DOHH2 (cell line): Measurements from ENCODE around the gene RPS6KB2.

Experiments
- H3F3A ChIP-seq: fragments of 200-600 bp; sonication (generic), shearing (Covaris generic); 2 replicates; pipeline ENCODE4 v1.6.0; 2016; ENCODE audit warnings: antibody characterized with exemption, mild to moderate bottlenecking; ENCODE audit not compliant: control insufficient read depth, insufficient read depth
- H3K27ac ChIP-seq: fragments of 200-600 bp; sonication (generic); 2 replicates; pipeline ENCODE4 v1.5.1; 2014; ENCODE audit warnings: low read depth, mild to moderate bottlenecking, low read length, moderate library complexity
- H3K27me3 ChIP-seq: fragments of 200-600 bp; sonication (generic); 2 replicates; pipeline ENCODE4 v1.6.1; 2014; ENCODE audit warnings: mild to moderate bottlenecking, low read length, mixed read lengths; ENCODE audit not compliant: control insufficient read depth
- H3K36me3 ChIP-seq: fragments of 200-600 bp; sonication (generic); 2 replicates; pipeline ENCODE4 v1.6.1; 2014; ENCODE audit warnings: mild to moderate bottlenecking, low read length, moderate library complexity, mixed read lengths; ENCODE audit not compliant: control insufficient read depth
- H3K4me1 ChIP-seq: fragments of 200-600 bp; sonication (generic); 2 replicates; pipeline ENCODE4 v1.6.1; 2014; ENCODE audit warnings: mild to moderate bottlenecking, low read length, mixed read lengths; ENCODE audit not compliant: control insufficient read depth
- H3K4me2 ChIP-seq: fragments of 200-600 bp; sonication (generic); 2 replicates; pipeline ENCODE4 v1.6.0; 2014; ENCODE audit warnings: mild to moderate bottlenecking, low read length, moderate library complexity
- H3K4me3 ChIP-seq: fragments of 200-600 bp; sonication (generic); 2 replicates; pipeline ENCODE4 v1.5.1; 2014; ENCODE audit warnings: mild to moderate bottlenecking, low read length, mixed read lengths
- H3K79me2 ChIP-seq: fragments of 200-600 bp; sonication (generic); 2 replicates; pipeline ENCODE4 v1.6.1; 2014; ENCODE audit warnings: mild to moderate bottlenecking, low read length, mixed read lengths; ENCODE audit not compliant: control insufficient read depth
- H3K9me2 ChIP-seq: fragments of 200-600 bp; sonication (generic); replicated peaks from 2 replicates; pipeline ENCODE4 v1.6.1; 2014; ENCODE audit warnings: mild to moderate bottlenecking, low read length, mixed read lengths; ENCODE audit not compliant: control insufficient read depth
- H3K9me3 ChIP-seq: fragments of 200-600 bp; sonication (generic); 2 replicates; pipeline ENCODE4 v1.6.1; 2014; ENCODE audit warnings: antibody characterized with exemption, low read length, mixed read lengths; ENCODE audit not compliant: control insufficient read depth, insufficient read depth
- H4K20me1 ChIP-seq: fragments of 200-600 bp; sonication (generic); 2 replicates; pipeline ENCODE4 v1.6.0; 2014; ENCODE audit warnings: low read depth, mild to moderate bottlenecking, antibody characterized with exemption, low read length, moderate library complexity; ENCODE audit not compliant: control insufficient read depth, insufficient read depth
- CTCF ChIP-seq: fragments of 200-600 bp; sonication (generic); IDR thresholded peaks from one replicate; pipeline ENCODE4 v1.5.1; 2014; ENCODE audit warnings: antibody characterized with exemption, mild to moderate bottlenecking, low read depth, low read length; ENCODE audit not compliant: poor library complexity, severe bottlenecking
- EZH2phosphoT487 ChIP-seq: fragments of 200-600 bp; sonication (generic); IDR thresholded peaks from 2 replicates; pipeline ENCODE4 v1.6.1; 2017; ENCODE audit warnings: borderline replicate concordance, mild to moderate bottlenecking, antibody characterized with exemption, low read length, moderate library complexity, mixed read lengths

The RPS6KB2 gene

GRCh38 chr11:67455054-67455453 lies 26.8 kb downstream of the RPS6KB2 start, which contains the start of gene CABP4:
Gene CABP4 (plus strand): TSS chr11:67455354. CDS start chr11:67455424, 70 bp downstream.
- Histone ChIP-seq H3K27ac (no peak within 1 kb of the TSS), H3K36me3 (no peaks in the 10 kb centered on the region), H3K9me3 (no peaks in the 10 kb centered on the region), H3K4me2 (no peak within 1 kb of the TSS), H3F3A (peaks cover 14% of the 10 kb centered on the region), H3K9me2 (no peaks in the 10 kb centered on the region), H3K79me2 (no peaks in the 10 kb centered on the region), H3K4me3 (no peak within 1 kb of the TSS), H3K27me3 (no peaks in the 10 kb centered on the region), H4K20me1 (no peaks in the 10 kb centered on the region), H3K4me1 (peaks cover 41% of the 10 kb centered on the region)
- TF ChIP-seq CTCF (no peak), EZH2phosphoT487 (no peak)

- H3K4me3 ChIP-seq = no peak overlapping the region
- H3K79me2 ChIP-seq = no peaks in the 10 kb centered on the region
- peaks cover 41% of the 10 kb centered on the region for H3K4me1 ChIP-seq
- no peaks in the 10 kb centered on the region for H3K9me3 ChIP-seq
- no peaks in the 10 kb centered on the region for H3K36me3 ChIP-seq
- H3K27ac ChIP-seq = no peak overlapping the region
- H3K27me3 ChIP-seq = no peaks in the 10 kb centered on the region
- no peak overlapping the region for H3K4me2 ChIP-seq
- no peak for TF ChIP-seq CTCF
- TF ChIP-seq EZH2phosphoT487 = no peak
- H4K20me1 ChIP-seq = no peaks in the 10 kb centered on the region
- peaks cover 20% of the 10 kb centered on the region for H3F3A ChIP-seq
- H3K9me2 ChIP-seq = no peaks in the 10 kb centered on the region
Observed at GRCh38 chr11:67456068-67456705, 27.9 kb downstream of the RPS6KB2 start.

- Histone ChIP-seq H3K9me2 (no peaks in the 10 kb centered on the region), H3K27me3 (no peaks in the 10 kb centered on the region)
Observed at GRCh38 chr11:67457453-67457852, 29.2 kb downstream of the RPS6KB2 start.

More at GRCh38 chr11:67457453-67457852, 29.2 kb downstream of the RPS6KB2 start:
- no peak for TF ChIP-seq CTCF
- TF ChIP-seq EZH2phosphoT487 = no peak
- Histone ChIP-seq H3K4me1 (peaks cover 47% of the 10 kb centered on the region), H3K36me3 (no peaks in the 10 kb centered on the region), H3K27ac (no peak overlapping the region), H3F3A (peaks cover 26% of the 10 kb centered on the region), H3K79me2 (no peaks in the 10 kb centered on the region), H4K20me1 (no peaks in the 10 kb centered on the region), H3K9me3 (no peaks in the 10 kb centered on the region), H3K4me3 (no peak overlapping the region), H3K4me2 (no peak overlapping the region)
